Transverse colon (tissue), 4 donors: ENCODE measurements around the gene NCOA1.

Source experiments
- CTCF ChIP-seq, 5 experiments: fragments of 200-600 bp in 3 of 5; fragments of 450-650 bp in 2 of 5; sonication (generic) in 3 of 5; IDR thresholded peaks; 1 replicate in 2 of 5; 2 replicates in 3 of 5; pipeline ENCODE4 v1.5.1; 2016 to 2017; ENCODE audit warnings: antibody characterized with exemption in 5 of 5, inconsistent platforms in 3 of 5, mild to moderate bottlenecking in 2 of 5, moderate library complexity in 1 of 5
- POLR2AphosphoS5 ChIP-seq, 3 donors: sonication (generic); formaldehyde crosslinking; IDR thresholded peaks; one replicate each; pipeline ENCODE4 v1.6.1; 2016; ENCODE audit warnings: antibody characterized with exemption in 3 of 3

- TF ChIP-seq CTCF (IDR thresholded peaks at IDR 0.05) (no peak), POLR2AphosphoS5 (IDR thresholded peaks at IDR 0.05) (no peak)
Observed at GRCh38 chr2:24505534-24506275, 14.7 kb downstream of the NCOA1 start.
